PC-3 (cell line): ENCODE results near the gene GKN1. TPM values are rescaled to one million over a fixed set of nuclear protein-coding genes. Genes with fewer than 3 reads are reported as not detected.

Source experiments
- ATAC-seq: fragments of 200-7000 bp; cut with Tn5 transposase; 2 replicates; pipeline ENCODE4 v1.9.1; 2020; ENCODE audit warnings: mild to moderate bottlenecking, moderate library complexity
- Bru-seq: library from RNA; stranded (reverse); fragments of 400-500 nt; gene quantifications from one replicate; lab custom pipeline; 2021; lab: Mats Ljungman, UMichigan
- BruChase-seq, 2 experiments: library from RNA; stranded (reverse); fragments of 400-500 nt; gene quantifications; one replicate each; lab custom pipeline; 2021; lab: Mats Ljungman, UMichigan
- BruUV-seq: library from RNA; stranded (reverse); fragments of 400-500 nt; replicated peaks from 2 replicates; lab custom pipeline; 2021; lab: Mats Ljungman, UMichigan
- CTCF ChIA-PET: fragments of 300-600 bp; sonication (Branson Sonifier 250); formaldehyde crosslinking; loops from one replicate; lab custom pipeline; 2022; ENCODE audit warnings: antibody characterized with exemption; lab: Charles Lee
- POLR2A ChIA-PET: fragments of 300-600 bp; sonication (Branson Sonifier 250); formaldehyde crosslinking; loops from one replicate; lab custom pipeline; 2022; ENCODE audit warnings: antibody characterized with exemption; ENCODE audit not compliant: unreplicated experiment; lab: Charles Lee
- DNase-seq: peaks from one replicate; pipeline ENCODE4 v3.0.0-alpha.2; 2015
- H2AFZ ChIP-seq: fragments of 300-600 bp; sonication (generic); 2 replicates; pipeline ENCODE4 v1.6.0; 2016; ENCODE audit warnings: antibody characterized with exemption, low read length
- H3F3A ChIP-seq: fragments of 300-600 bp; sonication (generic); one replicate; pipeline ENCODE4 v1.6.0; 2017; ENCODE audit warnings: antibody characterized with exemption, low read length, control low read depth, mild to moderate bottlenecking; ENCODE audit not compliant: unreplicated experiment
- H3K27ac ChIP-seq: fragments of 300-600 bp; sonication (generic); 2 replicates; pipeline ENCODE4 v1.5.1; 2016; ENCODE audit warnings: mild to moderate bottlenecking, low read length
- H3K27me3 ChIP-seq: fragments of 300-600 bp; sonication (generic); 2 replicates; pipeline ENCODE4 v1.6.1; 2016; ENCODE audit warnings: low read length, mixed read lengths
- H3K36me3 ChIP-seq: fragments of 300-600 bp; sonication (generic); 2 replicates; pipeline ENCODE4 v1.6.1; 2016; ENCODE audit warnings: low read depth, mixed run types, low read length, mixed read lengths
- H3K4me1 ChIP-seq: fragments of 300-600 bp; sonication (generic); 2 replicates; pipeline ENCODE4 v1.5.1; 2016; ENCODE audit warnings: low read length; ENCODE audit not compliant: insufficient read depth
- H3K4me2 ChIP-seq: fragments of 300-600 bp; sonication (generic); 2 replicates; pipeline ENCODE4 v1.6.0; 2016; ENCODE audit warnings: low read length
- H3K4me3 ChIP-seq: fragments of 300-600 bp; sonication (generic); 2 replicates; pipeline ENCODE4 v1.5.1; 2016; ENCODE audit warnings: mild to moderate bottlenecking, low read length, mixed read lengths
- H3K79me2 ChIP-seq: fragments of 300-600 bp; sonication (generic); 2 replicates; pipeline ENCODE4 v1.6.1; 2017; ENCODE audit warnings: low read length, mixed read lengths
- H3K9ac ChIP-seq: fragments of 300-600 bp; sonication (generic); 2 replicates; pipeline ENCODE4 v1.6.0; 2016; ENCODE audit warnings: mild to moderate bottlenecking, low read length
- H3K9me2 ChIP-seq: fragments of 300-600 bp; sonication (generic); replicated peaks from 2 replicates; pipeline ENCODE4 v1.6.1; 2016; ENCODE audit warnings: mixed run types, low read length, mixed read lengths
- H3K9me3 ChIP-seq: fragments of 300-600 bp; sonication (generic); 2 replicates; pipeline ENCODE4 v1.6.1; 2016; ENCODE audit warnings: low read length, mixed read lengths
- H4K20me1 ChIP-seq: fragments of 300-600 bp; sonication (generic); 2 replicates; pipeline ENCODE4 v1.6.1; 2016; ENCODE audit warnings: low read length, mixed read lengths
- CTCF ChIP-seq: fragments of 300-600 bp; sonication (generic); conservative IDR thresholded peaks from 2 replicates; pipeline ENCODE4 v1.5.1; 2017; ENCODE audit warnings: antibody characterized with exemption, low read depth, mild to moderate bottlenecking, low read length
- EZH2 ChIP-seq: fragments of 300-600 bp; sonication (generic); IDR thresholded peaks from one replicate; pipeline ENCODE4 v1.6.1; 2017; ENCODE audit warnings: antibody characterized with exemption, mild to moderate bottlenecking, low read length; ENCODE audit not compliant: unreplicated experiment
- EZH2phosphoT487 ChIP-seq: fragments of 300-600 bp; sonication (generic); IDR thresholded peaks from 2 replicates; pipeline ENCODE4 v1.6.1; 2018; ENCODE audit warnings: mild to moderate bottlenecking, antibody characterized with exemption, low read length, borderline replicate concordance
- intact Hi-C: fragments of 100-400 bp; cut with micrococcal nuclease; formaldehyde crosslinking; loops from 2 replicates; pipeline ENCODE4 v1.9.0; 2023
- long read RNA-seq: library from polyadenylated mRNA; unstranded; transcript quantifications from one replicate; pipeline ENCODE4 v2.0.0, GENCODE V29; 2021; ENCODE audit not compliant: unreplicated experiment
- total RNA-seq: library from RNA; depleted of rRNA; stranded (reverse); fragments of >200 nt; gene quantifications from 2 replicates; pipeline ENCODE4 v1.2.3, GENCODE V29; 2014; rRNA removed

GKN1 gene
- total RNA-seq: not detected in 2 replicates
- percentile 10 among the genes with signal in this experiment for Bru-seq, nascent RNA
- percentile 7 among the genes with signal in this experiment for BruChase-seq, experiment 1, labeled RNA remaining after a 6-hour chase
- not detected for BruChase-seq, experiment 2, labeled RNA remaining after a 2-hour chase
- long read RNA-seq, partial matches to known transcripts: 1 of 1 reads
- long read RNA-seq, other reads (novel, unspliced or antisense): 0 of 1 reads

DNA sequence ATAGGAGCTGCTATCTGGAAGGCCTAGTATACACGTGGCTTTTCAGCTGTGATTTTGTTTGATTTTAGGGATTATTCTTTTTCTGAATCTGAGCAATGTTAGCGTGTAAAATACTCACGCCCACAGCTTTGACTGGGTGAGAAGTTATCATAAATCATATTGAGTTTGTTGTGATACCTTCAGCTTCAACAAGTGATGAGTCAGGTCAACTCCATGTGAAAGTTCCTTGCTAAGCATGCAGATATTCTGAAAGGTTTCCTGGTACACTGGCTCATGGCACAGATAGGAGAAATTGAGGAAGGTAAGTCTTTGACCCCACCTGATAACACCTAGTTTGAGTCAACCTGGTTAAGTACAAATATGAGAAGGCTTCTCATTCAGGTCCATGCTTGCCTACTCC lies at the start of gene GKN1:
Gene GKN1, plus strand, starts transcription at position 386 of the 400 bp plus-strand sequence. CDS start 42 bp downstream, outside the sequence.
- Histone ChIP-seq H3K9me2 (0 out of 2 replicates have a peak, but pooled peaks cover 6% of the 10 kb centered on the region), H3K4me2 (no peak within 1 kb of the TSS), H3K27me3 (no peaks in the 10 kb centered on the region), H3K79me2 (no peaks in the 10 kb centered on the region), H4K20me1 (no peaks in the 10 kb centered on the region), H3K4me1 (peaks cover 34% of the 10 kb centered on the region), H3F3A (peaks cover 10% of the 10 kb centered on the region), H3K9me3 (no peaks in the 10 kb centered on the region), H3K36me3 (no peaks in the 10 kb centered on the region), H3K27ac (peak within 1 kb of the TSS; percentile 97; the same call in 1 of the 2 replicates), H3K4me3 (no peak within 1 kb of the TSS), H3K9ac (no peak within 1 kb of the TSS), H2AFZ (no peak within 1 kb of the TSS)
- DNase-seq: no peak
- ChIA-PET CTCF (no interaction called here), POLR2A (no interaction called here)
- no TSS peak for BruUV-seq
- TF ChIP-seq CTCF (no peak), EZH2 (no peak), EZH2phosphoT487 (no peak)
- intact Hi-C loops: no loop called here
- no peak for ATAC-seq

GRCh38 chr2:68925295-68925896 lies 49.0 kb upstream of the GKN1 start:
- Histone ChIP-seq H4K20me1 (no peaks in the 10 kb centered on the region), H3K4me2 (0 out of 2 replicates have a peak overlapping the region, but pooled peaks have one; percentile 37), H3K9ac (no peak overlapping the region), H3F3A (no peaks in the 10 kb centered on the region), H2AFZ (peak overlapping the region; percentile 47), H3K36me3 (no peaks in the 10 kb centered on the region), H3K9me2 (no peaks in the 10 kb centered on the region), H3K4me1 (no peaks in the 10 kb centered on the region; the same call in 1 of the 2 replicates), H3K27ac (no peak overlapping the region), H3K27me3 (no peaks in the 10 kb centered on the region), H3K4me3 (no peak overlapping the region), H3K79me2 (no peaks in the 10 kb centered on the region), H3K9me3 (no peaks in the 10 kb centered on the region)
- peak; percentile 81 for DNase-seq
- POLR2A ChIA-PET: no interaction called here
- intact Hi-C loops: loop anchor here (1.0 to 5.0 kb wide), 4 partner anchors 88 to 458 kb away; partner anchors contain the start of genes APLF and FBXO48
- TF ChIP-seq EZH2 (no peak), EZH2phosphoT487 (no peak), CTCF (peak; percentile 93)
- peak; percentile 84 for ATAC-seq
- BruUV-seq: no TSS peak
- CTCF ChIA-PET: interaction anchor here (0.5 to 2.2 kb wide), 8 partner anchors 11 to 463 kb away, joined by 3 to 23 read pairs (median 4); no protein-coding TSS in a partner anchor
